GM21381 (cell line): ENCODE results near the gene TLR9.

ENCODE experiments used
- ATAC-seq: cut with Tn5 transposase; IDR thresholded peaks from one replicate; pipeline ENCODE4 v1.9.1; 2021; ENCODE audit warnings: mild to moderate bottlenecking, moderate library complexity; ENCODE audit not compliant: unreplicated experiment

The TLR9 gene

GRCh38 chr3:52176180-52176752, 49.2 kb downstream of the TLR9 start:
- ATAC-seq: no peak

- no peak for ATAC-seq
Measured at GRCh38 chr3:52175416-52176179, 49.8 kb downstream of the TLR9 start.

- ATAC-seq: no peak
Measured at GRCh38 chr3:52174896-52175295, 50.5 kb downstream of the TLR9 start.

GRCh38 chr3:52173101-52173500, 52.3 kb downstream of the TLR9 start:
- no peak for ATAC-seq

- no peak for ATAC-seq
Measured at GRCh38 chr3:52172262-52172757, 53.1 kb downstream of the TLR9 start.

- ATAC-seq: no peak
Measured at GRCh38 chr3:52171514-52172261, 53.8 kb downstream of the TLR9 start.
